ENCODE results near the gene GXYLT1. TPM values are rescaled to one million over a fixed set of nuclear protein-coding genes. Genes with fewer than 3 reads are reported as not detected.

GXYLT1 gene
- total and polyA plus RNA-seq, 2 donors (not counting 3 experiments of a cell fraction or from before 2014, with no cell fraction given): 6.8 to 23.0 TPM

GRCh38 chr12:42167711-42168110 lies 23.0 kb upstream of the GXYLT1 start:
- intact Hi-C loops (cut with micrococcal nuclease): no loop called here
- Histone ChIP-seq H3K9ac (replicated peaks; ENCODE audit: extremely low read depth, insufficient read depth, low read length) (no peak overlapping the region), H3K36me3 (ENCODE audit: control insufficient read depth in 2 of 2, extremely low read depth in 1 of 2, insufficient read depth in 2 of 2, low read length in 2 of 2) (no peaks in the 10 kb centered on the region), H3K4me2 (ENCODE audit: insufficient read depth, low read length) (no peak overlapping the region), H3K27ac (ENCODE audit: insufficient read depth, low read depth, low read length) (no peak overlapping the region), H4K20me1 (replicated peaks; ENCODE audit: control insufficient read depth, extremely low read depth, insufficient read depth, low read length) (no peaks in the 10 kb centered on the region), H3K9me3 (replicated peaks; ENCODE audit: control insufficient read depth, insufficient read depth, low read length) (no peaks in the 10 kb centered on the region), H3K27me3 (ENCODE audit: control insufficient read depth in 2 of 2, insufficient read depth in 2 of 2, low read length in 2 of 2) (no peaks in the 10 kb centered on the region), H3K4me3 (replicated peaks in 1 of 3; ENCODE audit: insufficient read depth in 1 of 3, low read depth in 1 of 3, low read length in 3 of 3) (no peak overlapping the region), H3K79me2 (ENCODE audit: control insufficient read depth, insufficient read depth, low read length) (no peaks in the 10 kb centered on the region), H3K4me1 (ENCODE audit: control insufficient read depth, extremely low read depth, insufficient read depth, low read length) (no peaks in the 10 kb centered on the region), H2AFZ (ENCODE audit: low read depth, low read length) (no peak overlapping the region), H3K9me1 (replicated peaks; ENCODE audit: control insufficient read depth, extremely low read depth, insufficient read depth, low read length) (no peaks in the 10 kb centered on the region)
- no TSS peak for BruUV-seq (replicated peaks)
- TF ChIP-seq JUN (IDR thresholded peaks at IDR 0.05; ENCODE audit: borderline replicate concordance, insufficient read depth, insufficient read length, low read depth) (no peak), EZH2 (IDR thresholded peaks at IDR 0.05; ENCODE audit: borderline replicate concordance, low read depth, low read length, severe bottlenecking) (no peak), MYC (IDR thresholded peaks at IDR 0.05; ENCODE audit: low read depth, low read length) (no peak), FOS (IDR thresholded peaks at IDR 0.05; ENCODE audit: borderline replicate concordance, insufficient read depth, low read length) (no peak), MAX (IDR thresholded peaks at IDR 0.05; ENCODE audit: insufficient read depth, insufficient read length) (no peak), GATA2 (IDR thresholded peaks at IDR 0.05; ENCODE audit: insufficient read depth, insufficient read length, low read depth, low read length) (no peak), POLR2A (IDR thresholded peaks at IDR 0.05; ENCODE audit: low read depth, low read length) (no peak), POLR2AphosphoS5 (IDR thresholded peaks at IDR 0.05; ENCODE audit: insufficient read depth, low read depth, low read length) (no peak), CTCF (IDR thresholded peaks at IDR 0.05; ENCODE audit: extremely low read depth in 1 of 2, insufficient read depth in 1 of 2, low read depth in 1 of 2, low read length in 2 of 2) (no peak)
- ChIA-PET CTCF (interaction anchor here (0.7 to 1.9 kb wide), 2 partner anchors 13 to 1157 kb away, joined by 3 to 5 read pairs; no protein-coding TSS in a partner anchor), POLR2A (no interaction called here)
- FAIRE-seq: no peak
- dilution Hi-C loops (cut with MboI; ENCODE audit: extremely low pct_ligation_motif_present, low sequenced_read_pairs): no loop called here
- no peak for DNase-seq (ENCODE audit: low read depth, low spot score)
